NB4 (cell line): ENCODE results near the gene PROC.

Experiments used
- MYC ChIP-seq: IDR thresholded peaks from 2 replicates; pipeline ENCODE4 v1.6.1; 2011; ENCODE audit warnings: low read depth, low read length
- POLR2A ChIP-seq: IDR thresholded peaks from 2 replicates; pipeline ENCODE4 v1.6.1; 2011; ENCODE audit warnings: mild to moderate bottlenecking; ENCODE audit not compliant: insufficient read length; ENCODE audit errors: extremely low read depth
- TF ChIP-seq, protein P1 (sequence below): IDR thresholded peaks from one replicate; pipeline ENCODE4 v1.5.1; 2012; ENCODE audit warnings: low read depth, low read length
- TF ChIP-seq, protein P2 (sequence below): IDR thresholded peaks from 2 replicates; pipeline ENCODE4 v1.6.1; 2011; ENCODE audit warnings: low read depth, low read length

DNA sequence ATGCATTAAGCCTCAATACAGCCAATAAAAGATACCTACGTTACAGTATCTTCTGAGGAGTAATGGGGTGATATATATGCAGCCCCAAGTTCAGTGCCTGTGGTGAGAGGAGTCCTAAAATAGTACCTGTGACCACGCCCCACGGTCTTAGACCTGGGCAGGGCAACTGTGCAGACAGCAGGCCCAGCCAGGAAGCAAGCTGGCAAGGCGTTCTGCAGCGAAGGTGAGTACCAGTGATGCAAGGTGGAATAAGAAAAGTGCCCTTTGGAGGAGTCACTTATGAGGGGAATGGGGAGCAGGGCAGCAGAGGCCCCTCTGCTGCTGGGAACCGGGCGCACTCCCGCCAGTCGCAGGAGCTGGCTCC is 17.7 kb upstream of the PROC start:
- TF ChIP-seq, protein P1, sequence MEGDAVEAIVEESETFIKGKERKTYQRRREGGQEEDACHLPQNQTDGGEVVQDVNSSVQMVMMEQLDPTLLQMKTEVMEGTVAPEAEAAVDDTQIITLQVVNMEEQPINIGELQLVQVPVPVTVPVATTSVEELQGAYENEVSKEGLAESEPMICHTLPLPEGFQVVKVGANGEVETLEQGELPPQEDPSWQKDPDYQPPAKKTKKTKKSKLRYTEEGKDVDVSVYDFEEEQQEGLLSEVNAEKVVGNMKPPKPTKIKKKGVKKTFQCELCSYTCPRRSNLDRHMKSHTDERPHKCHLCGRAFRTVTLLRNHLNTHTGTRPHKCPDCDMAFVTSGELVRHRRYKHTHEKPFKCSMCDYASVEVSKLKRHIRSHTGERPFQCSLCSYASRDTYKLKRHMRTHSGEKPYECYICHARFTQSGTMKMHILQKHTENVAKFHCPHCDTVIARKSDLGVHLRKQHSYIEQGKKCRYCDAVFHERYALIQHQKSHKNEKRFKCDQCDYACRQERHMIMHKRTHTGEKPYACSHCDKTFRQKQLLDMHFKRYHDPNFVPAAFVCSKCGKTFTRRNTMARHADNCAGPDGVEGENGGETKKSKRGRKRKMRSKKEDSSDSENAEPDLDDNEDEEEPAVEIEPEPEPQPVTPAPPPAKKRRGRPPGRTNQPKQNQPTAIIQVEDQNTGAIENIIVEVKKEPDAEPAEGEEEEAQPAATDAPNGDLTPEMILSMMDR, result no peak
- TF ChIP-seq POLR2A (no peak), MYC (no peak)
- TF ChIP-seq, protein P2, sequence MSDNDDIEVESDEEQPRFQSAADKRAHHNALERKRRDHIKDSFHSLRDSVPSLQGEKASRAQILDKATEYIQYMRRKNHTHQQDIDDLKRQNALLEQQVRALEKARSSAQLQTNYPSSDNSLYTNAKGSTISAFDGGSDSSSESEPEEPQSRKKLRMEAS, result no peak
